Activated CD4-positive, CD25-positive, alpha-beta regulatory T cell treated with anti-CD3 and anti-CD28 coated beads, Interleukin-2, amount 50 U/mL, for 24 hours (primary cell): Measurements from ENCODE around the gene RAB18.
"Not testable (repeated sequence)": the region's sequence is repeated elsewhere in the genome, so short reads cannot be mapped to it uniquely, and the experiment has no call there.

ENCODE experiments used
- ATAC-seq, 2 donors: fragments of 150-1000 bp; cut with Tn5 transposase; one replicate each; pipeline ENCODE4 v1.10.0; 2021; ENCODE audit warnings: mild to moderate bottlenecking in 1 of 2, moderate library complexity in 1 of 2

RAB18 gene

GRCh38 chr10:27550823-27551222 is 46.7 kb downstream of the RAB18 start:
- no peak for ATAC-seq

GRCh38 chr10:27558612-27559020 is 54.5 kb downstream of the RAB18 start:
- peak in 1 of 2 donors; percentile 38 for ATAC-seq

GRCh38 chr10:27561334-27561733 is 57.2 kb downstream of the RAB18 start:
- ATAC-seq: no peak

- ATAC-seq: no peak
These were observed 60.3 kb downstream of the RAB18 start for GRCh38 chr10:27564398-27564797.

GRCh38 chr10:27564880-27565279 is 60.8 kb downstream of the RAB18 start:
- no peak for ATAC-seq

GRCh38 chr10:27568196-27569175 is 64.4 kb downstream of the RAB18 start:
- no peak for ATAC-seq

GRCh38 chr10:27569946-27570345 is 65.8 kb downstream of the RAB18 start:
- no peak for ATAC-seq

GRCh38 chr10:27577038-27577437 is 72.9 kb downstream of the RAB18 start:
- ATAC-seq: not testable (repeated sequence)

- ATAC-seq: no peak
These were observed 74.2 kb downstream of the RAB18 start for GRCh38 chr10:27578316-27578715.

GRCh38 chr10:27581225-27581624 is 77.1 kb downstream of the RAB18 start:
- no peak for ATAC-seq

GRCh38 chr10:27584302-27584701 is 80.2 kb downstream of the RAB18 start:
- no peak for ATAC-seq
